Fibroblast of skin of right biceps (primary cell): Measurements from ENCODE around the gene NUMA1.
A peak's percentile ranks its signal among the peaks of the same experiment; 100 is the strongest.

Source experiments
- DNase-seq: peaks from one replicate; pipeline ENCODE4 v3.0.0-alpha.2; 2013

Gene NUMA1

GRCh38 chr11:72048766-72049460 is 31.4 kb downstream of the NUMA1 start:
- no peak for DNase-seq

GRCh38 chr11:72045849-72046248 is 34.5 kb downstream of the NUMA1 start:
- DNase-seq: no peak

GRCh38 chr11:72042064-72042745 is 38.1 kb downstream of the NUMA1 start:
- DNase-seq: no peak

- DNase-seq: peak; percentile 75
Measured at GRCh38 chr11:72041364-72042063, 38.8 kb downstream of the NUMA1 start.

- peak; percentile 96 for DNase-seq
Measured at GRCh38 chr11:72040491-72041363, 39.6 kb downstream of the NUMA1 start.

GRCh38 chr11:72039856-72040401 is 40.4 kb downstream of the NUMA1 start:
- no peak for DNase-seq

GRCh38 chr11:72039031-72039855 is 41.1 kb downstream of the NUMA1 start:
- peak; percentile 23 for DNase-seq

GRCh38 chr11:72038491-72038890 is 41.9 kb downstream of the NUMA1 start:
- DNase-seq: peak; percentile 75

- peak; percentile 49 for DNase-seq
Measured at GRCh38 chr11:72037554-72038311, 42.6 kb downstream of the NUMA1 start.

- DNase-seq: no peak
Measured at GRCh38 chr11:72036687-72037086, 43.7 kb downstream of the NUMA1 start.

GRCh38 chr11:72030472-72031045 is 49.8 kb downstream of the NUMA1 start:
- no peak for DNase-seq

GRCh38 chr11:72026090-72026489 is 54.3 kb downstream of the NUMA1 start:
- no peak for DNase-seq

- no peak for DNase-seq
Measured at GRCh38 chr11:72024069-72024754, 56.1 kb downstream of the NUMA1 start.

- no peak for DNase-seq
Measured at GRCh38 chr11:72023335-72023734, 57.0 kb downstream of the NUMA1 start.

GRCh38 chr11:72018171-72018570 is 62.2 kb downstream of the NUMA1 start:
- no peak for DNase-seq

- no peak for DNase-seq
Measured at GRCh38 chr11:72015511-72016061, 64.8 kb downstream of the NUMA1 start.

GRCh38 chr11:72014761-72015320 is 65.5 kb downstream of the NUMA1 start:
- DNase-seq: no peak

- no peak for DNase-seq
Measured at GRCh38 chr11:72013765-72014711, 66.3 kb downstream of the NUMA1 start.
